ENCODE data around the gene PPP1R37. TPM values are rescaled to one million over a fixed set of nuclear protein-coding genes. Genes with fewer than 3 reads are reported as not detected.

Gene PPP1R37
- polyA plus RNA-seq, 3 donors = 0.10 to 11.8 (median 0.22) TPM

DNA sequence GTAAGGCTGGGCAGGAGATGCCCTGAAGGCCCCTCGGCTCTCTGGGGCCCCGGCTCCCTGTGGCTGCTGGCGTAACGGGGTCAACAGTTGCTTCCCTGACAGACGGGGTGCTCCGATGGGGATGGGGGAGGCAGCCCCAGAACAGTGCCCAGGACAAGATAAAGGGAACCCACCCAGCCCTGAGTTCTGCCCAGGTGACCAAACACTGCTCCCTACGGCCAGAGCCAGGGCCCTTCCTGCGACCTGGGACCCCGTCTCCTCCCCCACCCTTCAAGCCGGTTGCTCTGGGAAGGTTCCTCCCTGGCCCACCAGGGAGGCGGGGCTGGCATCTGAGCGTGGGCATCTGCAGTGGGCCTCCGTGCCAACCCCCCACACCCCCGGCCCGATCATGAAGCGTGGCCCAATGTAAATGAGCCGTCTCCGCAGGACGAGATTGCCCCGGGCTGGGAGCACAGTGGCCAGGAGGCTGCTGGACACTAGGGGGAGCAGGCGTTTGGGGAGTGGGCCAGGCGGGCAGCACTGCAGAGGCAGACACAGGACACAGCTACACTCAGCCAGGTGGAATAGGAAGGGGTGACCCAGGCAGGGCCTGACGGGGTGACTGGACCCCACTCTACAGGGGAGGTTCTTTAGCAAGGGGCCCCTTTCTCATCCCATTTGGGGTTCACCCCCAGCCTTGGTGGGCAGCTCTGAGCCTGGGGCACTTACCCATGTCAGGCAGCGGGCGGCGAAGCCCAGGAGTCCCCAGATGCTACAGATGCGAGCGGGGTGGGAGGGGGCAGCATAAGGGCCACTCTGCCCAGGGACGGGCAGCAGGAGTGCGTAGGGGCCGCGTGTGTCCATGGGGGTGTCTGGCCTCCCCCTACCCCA is 69.0 kb downstream of the PPP1R37 start:
- H2AFZ ChIP-seq (ENCODE audit: insufficient read depth, low read depth, low read length, poor library complexity, severe bottlenecking) = no peak overlapping the region
- Mint-ChIP-seq H3K27ac (no peak overlapping the region), H3K9me3 (no peaks in the 10 kb centered on the region), H3K36me3 (peaks cover 0 to 2% of the 10 kb centered on the region in 2 donors), H3K27me3 (ENCODE audit: low read depth in 3 of 3) (peaks cover 23 to 50% (median 38%) of the 10 kb centered on the region in 3 donors), H3K4me1 (peaks cover 14% of the 10 kb centered on the region), H3K4me3 (no peak overlapping the region)
- H3K36me3 ChIP-seq (replicated peaks in 1 of 2; ENCODE audit: control insufficient read depth in 1 of 2, insufficient read depth in 2 of 2, low read length in 2 of 2) = no peaks in the 10 kb centered on the region
- no peaks in the 10 kb centered on the region for H3K9me3 ChIP-seq (replicated peaks in 1 of 2; ENCODE audit: control insufficient read depth in 1 of 2, insufficient read depth in 1 of 2, low read length in 2 of 2)
- no peak for DNase-seq
- whole genome bisulfite sequencing (ENCODE audit: insufficient coverage) = 73% methylated on average over 18 of the region's 32 CpGs
- no peak overlapping the region for H3K9ac ChIP-seq (ENCODE audit: insufficient read depth, low read length, poor library complexity, severe bottlenecking)
- no peak overlapping the region for H3K27ac ChIP-seq (ENCODE audit: low read depth in 1 of 2, low read length in 2 of 2)
- no peak overlapping the region for H3K4me3 ChIP-seq (replicated peaks in 1 of 3; ENCODE audit: low read depth in 2 of 3, low read length in 3 of 3)
- H4K20me1 ChIP-seq (ENCODE audit: insufficient read depth, low read length) = no peaks in the 10 kb centered on the region
- H3K4me2 ChIP-seq (replicated peaks; ENCODE audit: extremely low read depth, low read length, poor library complexity, severe bottlenecking) = no peak overlapping the region
- intact Hi-C loops (cut with micrococcal nuclease) = no loop called here
- TF ChIP-seq, protein P1, sequence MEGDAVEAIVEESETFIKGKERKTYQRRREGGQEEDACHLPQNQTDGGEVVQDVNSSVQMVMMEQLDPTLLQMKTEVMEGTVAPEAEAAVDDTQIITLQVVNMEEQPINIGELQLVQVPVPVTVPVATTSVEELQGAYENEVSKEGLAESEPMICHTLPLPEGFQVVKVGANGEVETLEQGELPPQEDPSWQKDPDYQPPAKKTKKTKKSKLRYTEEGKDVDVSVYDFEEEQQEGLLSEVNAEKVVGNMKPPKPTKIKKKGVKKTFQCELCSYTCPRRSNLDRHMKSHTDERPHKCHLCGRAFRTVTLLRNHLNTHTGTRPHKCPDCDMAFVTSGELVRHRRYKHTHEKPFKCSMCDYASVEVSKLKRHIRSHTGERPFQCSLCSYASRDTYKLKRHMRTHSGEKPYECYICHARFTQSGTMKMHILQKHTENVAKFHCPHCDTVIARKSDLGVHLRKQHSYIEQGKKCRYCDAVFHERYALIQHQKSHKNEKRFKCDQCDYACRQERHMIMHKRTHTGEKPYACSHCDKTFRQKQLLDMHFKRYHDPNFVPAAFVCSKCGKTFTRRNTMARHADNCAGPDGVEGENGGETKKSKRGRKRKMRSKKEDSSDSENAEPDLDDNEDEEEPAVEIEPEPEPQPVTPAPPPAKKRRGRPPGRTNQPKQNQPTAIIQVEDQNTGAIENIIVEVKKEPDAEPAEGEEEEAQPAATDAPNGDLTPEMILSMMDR (IDR thresholded peaks at IDR 0.05) = peak; percentile 5
- H3K27me3 ChIP-seq (ENCODE audit: control insufficient read depth in 2 of 2, insufficient read depth in 2 of 2, low read length in 2 of 2) = peaks cover 0 to 6% of the 10 kb centered on the region in 2 donors
- peaks cover 9 to 14% of the 10 kb centered on the region in 2 donors for H3K4me1 ChIP-seq (ENCODE audit: control insufficient read depth in 1 of 2, insufficient read depth in 2 of 2, low read length in 2 of 2)
- no peaks in the 10 kb centered on the region for H3K79me2 ChIP-seq (ENCODE audit: insufficient read depth, low read length)

DNA sequence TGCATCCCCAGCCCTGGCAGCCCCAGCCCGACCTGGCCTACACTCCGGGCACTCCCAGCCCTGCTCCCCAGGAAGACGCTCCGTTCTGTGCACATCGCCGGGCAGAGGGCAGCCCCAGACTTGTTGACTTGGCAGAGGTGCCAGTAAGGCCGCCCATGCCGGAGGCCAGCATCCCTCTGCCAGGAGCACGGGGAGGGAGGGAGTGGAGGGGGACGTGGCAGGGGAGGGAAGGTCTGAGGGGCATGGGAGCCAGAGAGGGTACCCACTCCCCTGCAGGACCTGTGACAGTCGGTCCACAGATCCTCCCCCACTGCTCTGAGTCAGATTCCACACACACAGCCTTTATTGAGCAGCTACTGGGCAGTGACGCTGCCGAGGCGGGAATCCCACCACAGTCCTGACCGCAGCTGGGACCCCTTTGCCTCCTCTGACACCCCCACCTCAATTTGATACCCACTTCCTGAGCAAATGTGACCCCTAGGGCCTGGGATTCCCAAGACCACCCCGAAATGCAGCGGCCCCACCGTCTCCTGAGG is 69.7 kb downstream of the PPP1R37 start:
- Mint-ChIP-seq H3K9me3 (no peaks in the 10 kb centered on the region), H3K4me3 (no peak overlapping the region), H3K36me3 (peaks cover 0 to 3% of the 10 kb centered on the region in 2 donors), H3K4me1 (peaks cover 17% of the 10 kb centered on the region), H3K27ac (no peak overlapping the region), H3K27me3 (ENCODE audit: low read depth in 3 of 3) (peaks cover 22 to 49% (median 36%) of the 10 kb centered on the region in 3 donors)
- TF ChIP-seq, protein P1 (IDR thresholded peaks at IDR 0.05) = no peak
- H3K27ac ChIP-seq (ENCODE audit: low read depth in 1 of 2, low read length in 2 of 2) = no peak overlapping the region
- DNase-seq = no peak
- no peak overlapping the region for H3K4me2 ChIP-seq (replicated peaks; ENCODE audit: extremely low read depth, low read length, poor library complexity, severe bottlenecking)
- peaks cover 9 to 14% of the 10 kb centered on the region in 2 donors for H3K4me1 ChIP-seq (ENCODE audit: control insufficient read depth in 1 of 2, insufficient read depth in 2 of 2, low read length in 2 of 2)
- H3K36me3 ChIP-seq (replicated peaks in 1 of 2; ENCODE audit: control insufficient read depth in 1 of 2, insufficient read depth in 2 of 2, low read length in 2 of 2) = no peaks in the 10 kb centered on the region
- H4K20me1 ChIP-seq (ENCODE audit: insufficient read depth, low read length) = no peaks in the 10 kb centered on the region
- WGBS (ENCODE audit: insufficient coverage) = 95% methylated on average over 12 of the region's 18 CpGs
- no peak overlapping the region for H2AFZ ChIP-seq (ENCODE audit: insufficient read depth, low read depth, low read length, poor library complexity, severe bottlenecking)
- no peaks in the 10 kb centered on the region for H3K9me3 ChIP-seq (replicated peaks in 1 of 2; ENCODE audit: control insufficient read depth in 1 of 2, insufficient read depth in 1 of 2, low read length in 2 of 2)
- intact Hi-C loops (cut with micrococcal nuclease) = no loop called here
- H3K4me3 ChIP-seq (replicated peaks in 1 of 3; ENCODE audit: low read depth in 2 of 3, low read length in 3 of 3) = no peak overlapping the region
- H3K79me2 ChIP-seq (ENCODE audit: insufficient read depth, low read length) = no peaks in the 10 kb centered on the region
- H3K27me3 ChIP-seq (ENCODE audit: control insufficient read depth in 2 of 2, insufficient read depth in 2 of 2, low read length in 2 of 2) = peaks cover 0 to 6% of the 10 kb centered on the region in 2 donors
- no peak overlapping the region for H3K9ac ChIP-seq (ENCODE audit: insufficient read depth, low read length, poor library complexity, severe bottlenecking)
